RPMI8226 (cell line): ENCODE results near the gene PTPRN2.

Experiments used
- DNase-seq: peaks from one replicate; pipeline ENCODE4 v3.0.0-alpha.2; 2015

Gene PTPRN2

GRCh38 chr7:158486919-158487318, 100.7 kb downstream of the PTPRN2 start:
- no peak for DNase-seq

GRCh38 chr7:158484801-158485531, 102.7 kb downstream of the PTPRN2 start:
- no peak for DNase-seq

GRCh38 chr7:158482480-158482879, 105.1 kb downstream of the PTPRN2 start:
- no peak for DNase-seq

- DNase-seq = no peak
Observed at GRCh38 chr7:158479664-158480025, 108.0 kb downstream of the PTPRN2 start.

- DNase-seq = no peak
Observed at GRCh38 chr7:158479021-158479663, 108.5 kb downstream of the PTPRN2 start.

GRCh38 chr7:158477866-158478265, 109.8 kb downstream of the PTPRN2 start:
- DNase-seq = no peak

- no peak for DNase-seq
Observed at GRCh38 chr7:158476331-158476932, 111.2 kb downstream of the PTPRN2 start.

GRCh38 chr7:158475679-158476052, 112.0 kb downstream of the PTPRN2 start:
- no peak for DNase-seq

- DNase-seq = no peak
Observed at GRCh38 chr7:158475036-158475678, 112.5 kb downstream of the PTPRN2 start.

GRCh38 chr7:158474488-158474887, 113.1 kb downstream of the PTPRN2 start:
- DNase-seq = no peak

GRCh38 chr7:158473946-158474345, 113.7 kb downstream of the PTPRN2 start:
- no peak for DNase-seq

- DNase-seq = peak; percentile 23
Observed at GRCh38 chr7:158473221-158473620, 114.4 kb downstream of the PTPRN2 start.

- no peak for DNase-seq
Observed at GRCh38 chr7:158472596-158472995, 115.0 kb downstream of the PTPRN2 start.

- no peak for DNase-seq
Observed at GRCh38 chr7:158471716-158472115, 115.9 kb downstream of the PTPRN2 start.

- no peak for DNase-seq
Observed at GRCh38 chr7:158470336-158470735, 117.3 kb downstream of the PTPRN2 start.

- DNase-seq = no peak
Observed at GRCh38 chr7:158469396-158470051, 118.1 kb downstream of the PTPRN2 start.

GRCh38 chr7:158468700-158469296, 118.8 kb downstream of the PTPRN2 start:
- DNase-seq = no peak

- DNase-seq = no peak
Observed at GRCh38 chr7:158468181-158468580, 119.4 kb downstream of the PTPRN2 start.

GRCh38 chr7:158467562-158467961, 120.1 kb downstream of the PTPRN2 start:
- DNase-seq = no peak

GRCh38 chr7:158463317-158463716, 124.3 kb downstream of the PTPRN2 start:
- no peak for DNase-seq

- no peak for DNase-seq
Observed at GRCh38 chr7:158461824-158462223, 125.8 kb downstream of the PTPRN2 start.

GRCh38 chr7:158460665-158461064, 127.0 kb downstream of the PTPRN2 start:
- no peak for DNase-seq
